GM18907 (cell line): ENCODE data around the gene NFATC2IP.
"Not testable (repeated sequence)": the region's sequence is repeated elsewhere in the genome, so short reads cannot be mapped to it uniquely, and the experiment has no call there.

Experiments used
- ATAC-seq: cut with Tn5 transposase; IDR thresholded peaks from one replicate; pipeline ENCODE4 v1.9.1; 2021; ENCODE audit warnings: mild to moderate bottlenecking, moderate library complexity; ENCODE audit not compliant: unreplicated experiment

Gene NFATC2IP

GRCh38 chr16:28964496-28964895 is 13.8 kb downstream of the NFATC2IP start:
- no peak for ATAC-seq

GRCh38 chr16:28967156-28967555 is 16.4 kb downstream of the NFATC2IP start:
- ATAC-seq, result no peak

GRCh38 chr16:28969696-28970095 is 19.0 kb downstream of the NFATC2IP start:
- ATAC-seq, result not testable (repeated sequence)

- peak; percentile 5 for ATAC-seq
These were observed 23.3 kb downstream of the NFATC2IP start for GRCh38 chr16:28974007-28974436.

GRCh38 chr16:28974437-28975157 is 23.9 kb downstream of the NFATC2IP start, which contains the start of gene SPNS1:
Gene SPNS1 (plus strand): TSS chr16:28974778. CDS start chr16:28975152, 374 bp downstream.
- peak; percentile 82 for ATAC-seq

GRCh38 chr16:28975158-28975599 is 24.4 kb downstream of the NFATC2IP start:
- peak; percentile 26 for ATAC-seq

GRCh38 chr16:28977703-28978662 is 27.2 kb downstream of the NFATC2IP start:
- no peak for ATAC-seq

- ATAC-seq, result not testable (repeated sequence)
These were observed 29.6 kb downstream of the NFATC2IP start for GRCh38 chr16:28980330-28980729.

GRCh38 chr16:28980929-28981328 is 30.2 kb downstream of the NFATC2IP start:
- no peak for ATAC-seq

GRCh38 chr16:28981517-28981916 is 30.8 kb downstream of the NFATC2IP start:
- no peak for ATAC-seq

GRCh38 chr16:28982418-28982817 is 31.7 kb downstream of the NFATC2IP start:
- no peak for ATAC-seq

GRCh38 chr16:28982949-28983348 is 32.2 kb downstream of the NFATC2IP start:
- ATAC-seq, result no peak

- ATAC-seq, result no peak
These were observed 32.9 kb downstream of the NFATC2IP start for GRCh38 chr16:28983644-28984043.

GRCh38 chr16:28984091-28984490 is 33.4 kb downstream of the NFATC2IP start:
- ATAC-seq, result no peak

GRCh38 chr16:28984619-28985135 is 33.9 kb downstream of the NFATC2IP start, which contains the start of gene LAT:
Gene LAT (plus strand): TSS chr16:28985052. CDS start chr16:28985418, 366 bp downstream.
- no peak for ATAC-seq

GRCh38 chr16:28985211-28986041 is 34.7 kb downstream of the NFATC2IP start:
- no peak for ATAC-seq

- no peak for ATAC-seq
These were observed 35.3 kb downstream of the NFATC2IP start for GRCh38 chr16:28986046-28986445.

GRCh38 chr16:28986492-28986891 is 35.8 kb downstream of the NFATC2IP start:
- ATAC-seq, result no peak

GRCh38 chr16:28987170-28987853 is 36.6 kb downstream of the NFATC2IP start:
- no peak for ATAC-seq

GRCh38 chr16:28989363-28989762 is 38.6 kb downstream of the NFATC2IP start:
- no peak for ATAC-seq
